Activated B cell treated with CpG ODN at 0.5 μM for 24 hours (primary cell): ENCODE measurements around the gene LMF2. TPM values are rescaled to one million over a fixed set of nuclear protein-coding genes. Genes with fewer than 3 reads are reported as not detected.
"Not testable (repeated sequence)": the region's sequence is repeated elsewhere in the genome, so short reads cannot be mapped to it uniquely, and the experiment has no call there.

Source experiments
- ATAC-seq: fragments of 200-7000 bp; cut with Tn5 transposase; one replicate; pipeline ENCODE4 v1.10.0; 2021; ENCODE audit warnings: low read depth, mild to moderate bottlenecking, moderate library complexity
- CTCF ChIA-PET: fragments of 350-600 bp; sonication (Branson Sonifier 250); formaldehyde crosslinking; loops from one replicate; lab custom pipeline; 2021; ENCODE audit warnings: antibody characterized with exemption; lab: Charles Lee
- POLR2A ChIA-PET: fragments of 350-600 bp; sonication (Branson Sonifier 250); formaldehyde crosslinking; loops from one replicate; lab custom pipeline; 2021; ENCODE audit warnings: antibody characterized with exemption; lab: Charles Lee
- DNase-seq: peaks from one replicate; pipeline ENCODE4 v3.0.0; 2022
- H3K27ac Mint-ChIP-seq: one replicate; pipeline ENCODE4 v1.8.0; 2020; ENCODE audit warnings: mixed read lengths
- H3K27me3 Mint-ChIP-seq: one replicate; pipeline ENCODE4 v1.8.0; 2021; ENCODE audit warnings: mixed read lengths
- H3K36me3 Mint-ChIP-seq: one replicate; pipeline ENCODE4 v1.8.0; 2021; ENCODE audit warnings: low read depth, mixed read lengths
- H3K4me1 Mint-ChIP-seq: one replicate; pipeline ENCODE4 v1.8.0; 2021; ENCODE audit warnings: mixed read lengths
- H3K4me3 Mint-ChIP-seq: one replicate; pipeline ENCODE4 v1.8.0; 2020; ENCODE audit warnings: mild to moderate bottlenecking, mixed read lengths
- H3K9me3 Mint-ChIP-seq: one replicate; pipeline ENCODE4 v1.8.0; 2020; ENCODE audit warnings: mixed read lengths
- CTCF ChIP-seq: fragments of 200-600 bp; IDR thresholded peaks from one replicate; pipeline ENCODE4 v1.8.0; 2022; ENCODE audit warnings: antibody characterized with exemption, mild to moderate bottlenecking
- intact Hi-C: fragments of 100-400 bp; cut with micrococcal nuclease; formaldehyde crosslinking; loops from one replicate; pipeline ENCODE4 v1.15.1; 2024
- total RNA-seq: library from RNA; stranded (reverse); gene quantifications from 2 replicates; pipeline ENCODE4 v1.2.3, GENCODE V29; 2022

Gene LMF2
- total RNA-seq, 1 donor from 2014 or later = 81.0 TPM

GRCh38 chr22:50522208-50522805, 14.8 kb upstream of the LMF2 start:
- ChIA-PET POLR2A (interaction anchor here (0.8 to 2.0 kb wide), 5 partner anchors 14 to 99 kb away, joined by 3 to 13 read pairs (median 5); partner anchors contain the start of genes LMF2, NCAPH2 and SYCE3), CTCF (interaction anchor here (1.0 kb wide), 1 partner anchor 14 kb away, joined by 3 read pairs; the partner anchor contains the start of gene NCAPH2)
- intact Hi-C loops = no loop called here
- DNase-seq = no peak
- TF ChIP-seq CTCF = no peak
- H3K4me1 Mint-ChIP-seq = peaks cover 15% of the 10 kb centered on the region
- H3K4me3 Mint-ChIP-seq = no peak overlapping the region
- no peak overlapping the region for H3K27ac Mint-ChIP-seq
- no peaks in the 10 kb centered on the region for H3K27me3 Mint-ChIP-seq
- H3K9me3 Mint-ChIP-seq = no peaks in the 10 kb centered on the region
- ATAC-seq = no peak
- peaks cover 51% of the 10 kb centered on the region for H3K36me3 Mint-ChIP-seq

GRCh38 chr22:50521710-50522109, 14.2 kb upstream of the LMF2 start:
- POLR2A ChIA-PET = interaction anchor here (1.1 to 2.0 kb wide), 3 partner anchors 13 to 99 kb away, joined by 5 to 13 read pairs (median 6); partner anchors contain the start of genes LMF2 and NCAPH2
- H3K27ac Mint-ChIP-seq = no peak overlapping the region

GRCh38 chr22:50520826-50521453, 13.4 kb upstream of the LMF2 start:
- peaks cover 61% of the 10 kb centered on the region for H3K36me3 Mint-ChIP-seq
- POLR2A ChIA-PET = no interaction called here
- TF ChIP-seq CTCF = no peak
- CTCF ChIA-PET = no interaction called here
- H3K27ac Mint-ChIP-seq = no peak overlapping the region
- intact Hi-C loops = no loop called here
- DNase-seq (no peak), ATAC-seq (no peak)
- no peak overlapping the region for H3K4me3 Mint-ChIP-seq
- no peaks in the 10 kb centered on the region for H3K27me3 Mint-ChIP-seq
- H3K4me1 Mint-ChIP-seq = peaks cover 7% of the 10 kb centered on the region
- H3K9me3 Mint-ChIP-seq = no peaks in the 10 kb centered on the region

More at GRCh38 chr22:50521710-50522109, 14.2 kb upstream of the LMF2 start:
- peaks cover 53% of the 10 kb centered on the region for H3K36me3 Mint-ChIP-seq
- peaks cover 9% of the 10 kb centered on the region for H3K4me1 Mint-ChIP-seq
- no peak overlapping the region for H3K4me3 Mint-ChIP-seq
- ATAC-seq (no peak), DNase-seq (no peak)
- CTCF ChIA-PET = interaction anchor here (1.0 kb wide), 1 partner anchor 13 kb away, joined by 3 read pairs; the partner anchor contains the start of gene NCAPH2
- no peaks in the 10 kb centered on the region for H3K27me3 Mint-ChIP-seq
- no peak for TF ChIP-seq CTCF
- intact Hi-C loops = no loop called here
- no peaks in the 10 kb centered on the region for H3K9me3 Mint-ChIP-seq

GRCh38 chr22:50520184-50520583, 12.7 kb upstream of the LMF2 start:
- ATAC-seq, DNase-seq, intact Hi-C loops, H3K4me3 Mint-ChIP-seq, H3K27ac Mint-ChIP-seq, H3K9me3 Mint-ChIP-seq, H3K27me3 Mint-ChIP-seq, H3K4me1 Mint-ChIP-seq, CTCF ChIA-PET: not testable (repeated sequence)
- H3K36me3 Mint-ChIP-seq = peaks cover 64% of the 10 kb centered on the region
- POLR2A ChIA-PET = interaction anchor here (1.4 kb wide), 1 partner anchor 13 kb away, joined by 4 read pairs; the partner anchor contains the start of genes LMF2 and NCAPH2

GRCh38 chr22:50519151-50519550, 11.6 kb upstream of the LMF2 start:
- DNase-seq (no peak), ATAC-seq (no peak)
- Mint-ChIP-seq H3K4me1 (peaks cover 3% of the 10 kb centered on the region), H3K9me3 (no peaks in the 10 kb centered on the region), H3K27me3 (no peaks in the 10 kb centered on the region), H3K4me3 (no peak overlapping the region), H3K36me3 (peaks cover 67% of the 10 kb centered on the region), H3K27ac (no peak overlapping the region)
- intact Hi-C loops = no loop called here
- TF ChIP-seq CTCF = no peak
- CTCF ChIA-PET = interaction anchor here (0.9 kb wide), 1 partner anchor 47 kb away, joined by 3 read pairs; no protein-coding TSS in a partner anchor
- POLR2A ChIA-PET = interaction anchor here (0.6 to 1.4 kb wide), 2 partner anchors 12 to 46 kb away, joined by 4 read pairs; partner anchors contain the start of genes LMF2 and NCAPH2
